Activated T-helper 1 cell treated with Interleukin-2 at 50 U/mL for 16 hours (primary cell): Measurements from ENCODE around the gene CYSLTR2.
"Not testable (repeated sequence)": the region's sequence is repeated elsewhere in the genome, so short reads cannot be mapped to it uniquely, and the experiment has no call there.

Experiments used
- DNase-seq: peaks from one replicate; pipeline ENCODE4 v3.0.0-alpha.2; 2020; ENCODE audit warnings: low read depth

CYSLTR2 gene

GRCh38 chr13:48696676-48697075 is 42.9 kb downstream of the CYSLTR2 start:
- not testable (repeated sequence) for DNase-seq

- DNase-seq = no peak
Measured at GRCh38 chr13:48707405-48707804, 53.7 kb downstream of the CYSLTR2 start.

GRCh38 chr13:48708764-48709163 is 55.0 kb downstream of the CYSLTR2 start:
- DNase-seq = no peak

GRCh38 chr13:48709213-48709612 is 55.5 kb downstream of the CYSLTR2 start:
- DNase-seq = no peak

- no peak for DNase-seq
Measured at GRCh38 chr13:48710160-48710559, 56.4 kb downstream of the CYSLTR2 start.

- no peak for DNase-seq
Measured at GRCh38 chr13:48712141-48712540, 58.4 kb downstream of the CYSLTR2 start.

GRCh38 chr13:48715977-48716376 is 62.2 kb downstream of the CYSLTR2 start:
- no peak for DNase-seq

- no peak for DNase-seq
Measured at GRCh38 chr13:48720621-48721020, 66.9 kb downstream of the CYSLTR2 start.

GRCh38 chr13:48723168-48723567 is 69.4 kb downstream of the CYSLTR2 start:
- no peak for DNase-seq

GRCh38 chr13:48725271-48725670 is 71.5 kb downstream of the CYSLTR2 start:
- DNase-seq = no peak

GRCh38 chr13:48726711-48727110 is 73.0 kb downstream of the CYSLTR2 start:
- DNase-seq = no peak

- DNase-seq = no peak
Measured at GRCh38 chr13:48727241-48728011, 73.7 kb downstream of the CYSLTR2 start.

- no peak for DNase-seq
Measured at GRCh38 chr13:48728226-48728625, 74.5 kb downstream of the CYSLTR2 start.

- no peak for DNase-seq
Measured at GRCh38 chr13:48728876-48729275, 75.1 kb downstream of the CYSLTR2 start.

GRCh38 chr13:48729856-48730255 is 76.1 kb downstream of the CYSLTR2 start:
- DNase-seq = no peak

- no peak for DNase-seq
Measured at GRCh38 chr13:48731001-48731658, 77.4 kb downstream of the CYSLTR2 start.

- peak; percentile 26 for DNase-seq
Measured at GRCh38 chr13:48731957-48732569, 78.3 kb downstream of the CYSLTR2 start.

- no peak for DNase-seq
Measured at GRCh38 chr13:48733739-48734335, 80.1 kb downstream of the CYSLTR2 start.

- DNase-seq = no peak
Measured at GRCh38 chr13:48735571-48735970, 81.8 kb downstream of the CYSLTR2 start.

- no peak for DNase-seq
Measured at GRCh38 chr13:48737689-48738088, 84.0 kb downstream of the CYSLTR2 start.

- no peak for DNase-seq
Measured at GRCh38 chr13:48738311-48738710, 84.6 kb downstream of the CYSLTR2 start.

GRCh38 chr13:48739386-48739964 is 85.7 kb downstream of the CYSLTR2 start:
- no peak for DNase-seq
